GM12891 (cell line): ENCODE data around the gene GPR61.

Experiments used
- DNase-seq: peaks from one replicate; pipeline ENCODE4 v3.0.0; 2011; ENCODE audit warnings: low spot score; ENCODE audit not compliant: insufficient read length
- FAIRE-seq: peaks from 2 replicates; lab custom pipeline; 2011; peaks lifted over from hg19 to GRCh38; lab: Jason Lieb, UNC
- PAX5 ChIP-seq: IDR thresholded peaks from 2 replicates; pipeline ENCODE4 v1.6.1; 2011; ENCODE audit warnings: low read length, moderate library complexity, mild to moderate bottlenecking; ENCODE audit not compliant: insufficient read depth, severe bottlenecking
- POLR2A ChIP-seq: IDR thresholded peaks from 2 replicates; pipeline ENCODE4 v1.6.1; 2011; ENCODE audit warnings: low read depth, low read length, control low read depth
- POLR2AphosphoS5 ChIP-seq: IDR thresholded peaks from 2 replicates; pipeline ENCODE4 v1.6.1; 2011; ENCODE audit warnings: low read depth, low read length, control low read depth
- POU2F2 ChIP-seq: IDR thresholded peaks from 2 replicates; pipeline ENCODE4 v1.6.1; 2011; ENCODE audit warnings: low read depth, mild to moderate bottlenecking, control low read depth, low read length, moderate library complexity
- SPI1 ChIP-seq: IDR thresholded peaks from 2 replicates; pipeline ENCODE4 v1.6.1; 2011; ENCODE audit warnings: low read depth, low read length, control low read depth
- TAF1 ChIP-seq: IDR thresholded peaks from 2 replicates; pipeline ENCODE4 v1.6.1; 2011; ENCODE audit warnings: low read depth, low read length, control low read depth

GPR61 gene

GRCh38 chr1:109548321-109549267, 8.9 kb downstream of the GPR61 start, which contains the start of gene GNAI3:
GNAI3 (plus strand) TSS chr1:109548615; CDS start chr1:109548721, 106 bp downstream.
- TF ChIP-seq POLR2AphosphoS5 (peak; percentile 93), POU2F2 (0 out of 2 replicates have a peak, but pooled peaks have one; percentile 51), PAX5 (no peak), TAF1 (no peak; the same call in none of the 2 replicates), POLR2A (peak; percentile 95), SPI1 (peak; percentile 91)
- FAIRE-seq, result peak; percentile 94
- peak; percentile 85 for DNase-seq

- FAIRE-seq, result no peak
- no peak for DNase-seq
- no peak for TF ChIP-seq PAX5
- TF ChIP-seq POLR2AphosphoS5, result no peak
- no peak for TF ChIP-seq SPI1
- no peak for TF ChIP-seq POU2F2
- no peak for TF ChIP-seq POLR2A
- TF ChIP-seq TAF1, result no peak
These were observed 16.9 kb downstream of the GPR61 start for GRCh38 chr1:109556563-109556962.

GRCh38 chr1:109557520-109557919, 17.8 kb downstream of the GPR61 start:
- TF ChIP-seq POLR2A (no peak), TAF1 (no peak), PAX5 (no peak), POU2F2 (no peak)
- no peak for FAIRE-seq
- no peak for DNase-seq

- DNase-seq (no peak), FAIRE-seq (no peak)
- TF ChIP-seq POLR2AphosphoS5, result no peak
- no peak for TF ChIP-seq PAX5
- TF ChIP-seq SPI1, result no peak
- TF ChIP-seq POLR2A, result no peak
- TF ChIP-seq TAF1, result no peak
- TF ChIP-seq POU2F2, result no peak
These were observed 20.3 kb downstream of the GPR61 start for GRCh38 chr1:109559995-109560394.

- TF ChIP-seq SPI1 (no peak), POU2F2 (no peak), POLR2A (no peak), PAX5 (no peak), TAF1 (no peak), POLR2AphosphoS5 (no peak)
- no peak for DNase-seq
- FAIRE-seq, result no peak
These were observed 24.7 kb downstream of the GPR61 start for GRCh38 chr1:109564194-109564878.

- FAIRE-seq (no peak), DNase-seq (no peak)
- TF ChIP-seq POLR2A, result no peak
These were observed 25.6 kb downstream of the GPR61 start for GRCh38 chr1:109565241-109565640.

GRCh38 chr1:109566982-109567381, 27.3 kb downstream of the GPR61 start:
- no peak for TF ChIP-seq POLR2A
- TF ChIP-seq POLR2AphosphoS5, result no peak
- no peak for TF ChIP-seq TAF1
- no peak for TF ChIP-seq SPI1
- no peak for TF ChIP-seq POU2F2
- no peak for TF ChIP-seq PAX5
- DNase-seq (no peak), FAIRE-seq (no peak)

GRCh38 chr1:109567877-109568672, 28.4 kb downstream of the GPR61 start:
- FAIRE-seq, result no peak
- TF ChIP-seq POLR2A, result no peak
- no peak for TF ChIP-seq SPI1
- no peak for TF ChIP-seq PAX5
- no peak for TF ChIP-seq POLR2AphosphoS5
- TF ChIP-seq POU2F2, result no peak
- TF ChIP-seq TAF1, result no peak
- no peak for DNase-seq

- DNase-seq, result no peak
- TF ChIP-seq TAF1, result no peak
- TF ChIP-seq POLR2A, result no peak
- no peak for TF ChIP-seq POLR2AphosphoS5
- TF ChIP-seq POU2F2, result no peak
- no peak for TF ChIP-seq SPI1
- TF ChIP-seq PAX5, result no peak
- FAIRE-seq, result no peak
These were observed 29.7 kb downstream of the GPR61 start for GRCh38 chr1:109569323-109569722.
